Measurements from ENCODE around the gene TENT4B.

TENT4B gene

DNA sequence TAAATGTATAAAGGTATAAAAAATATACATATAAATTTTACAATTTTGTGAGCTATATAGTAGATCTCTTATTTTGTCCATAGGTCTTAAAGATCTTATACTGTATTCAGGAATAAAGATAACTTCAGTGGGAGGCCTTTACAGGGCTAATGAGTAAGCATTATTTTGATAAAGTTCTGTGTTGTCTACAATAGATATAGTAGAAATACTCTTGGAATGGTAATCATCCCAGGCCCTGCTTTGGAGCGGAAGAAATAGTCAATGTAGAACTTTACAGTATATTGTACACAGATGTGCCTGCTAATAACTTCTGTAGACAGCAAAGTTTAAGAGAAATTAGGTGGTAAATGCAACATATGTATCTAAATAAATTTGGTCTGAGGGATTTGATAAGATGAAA is 42.6 kb downstream of the TENT4B start:
- no peak for DNase-seq (ENCODE audit: low spot score)

DNA sequence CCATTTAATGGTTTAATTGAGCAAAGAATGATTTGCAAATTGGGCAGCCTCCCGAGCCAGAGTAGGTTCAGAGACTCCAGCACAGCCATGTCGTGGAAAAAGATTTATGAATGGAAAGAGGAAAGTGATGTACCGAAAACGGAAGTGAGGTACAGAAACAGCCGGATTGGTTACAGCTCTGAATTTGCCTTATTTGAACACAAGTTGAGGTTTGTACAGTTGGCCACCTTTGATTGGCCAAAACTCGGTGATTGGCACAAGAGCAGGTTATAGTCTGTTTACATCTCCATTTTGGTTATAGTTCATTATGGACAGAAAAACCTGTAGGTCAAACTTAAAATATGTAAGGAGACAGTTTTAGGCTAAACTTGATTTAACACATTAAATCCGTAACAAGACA is 44.5 kb downstream of the TENT4B start:
- DNase-seq (ENCODE audit: low spot score) = no peak

DNA sequence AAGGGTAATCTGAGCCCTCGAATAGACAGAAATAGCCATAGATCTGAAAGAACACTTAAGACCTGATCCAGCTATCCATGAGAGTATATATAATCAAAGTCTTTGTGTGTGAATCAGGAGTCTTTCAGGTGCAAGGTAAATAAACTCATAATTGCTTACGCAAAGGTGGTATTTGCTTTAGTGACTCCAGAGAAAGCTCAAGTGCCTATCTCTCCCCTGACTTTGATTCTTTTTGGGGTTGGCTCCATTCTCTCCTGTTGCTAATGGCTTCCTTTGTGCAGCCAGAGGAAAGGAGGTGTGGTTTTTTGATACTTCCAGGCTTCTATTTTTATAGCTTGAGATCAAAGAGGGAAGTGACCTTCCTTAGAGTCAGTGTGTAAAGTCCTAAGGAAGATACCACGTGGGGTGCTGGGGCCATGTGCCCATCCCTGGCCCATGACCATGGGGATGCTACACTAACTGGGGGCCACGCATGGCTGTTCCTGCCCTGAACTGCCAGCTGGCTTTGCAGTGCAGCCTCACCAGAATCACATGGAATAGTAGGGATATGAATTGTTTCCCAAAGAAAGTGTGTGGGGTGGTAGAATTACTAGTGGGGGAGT is 45.8 kb downstream of the TENT4B start:
- DNase-seq (ENCODE audit: low spot score) = no peak

DNA sequence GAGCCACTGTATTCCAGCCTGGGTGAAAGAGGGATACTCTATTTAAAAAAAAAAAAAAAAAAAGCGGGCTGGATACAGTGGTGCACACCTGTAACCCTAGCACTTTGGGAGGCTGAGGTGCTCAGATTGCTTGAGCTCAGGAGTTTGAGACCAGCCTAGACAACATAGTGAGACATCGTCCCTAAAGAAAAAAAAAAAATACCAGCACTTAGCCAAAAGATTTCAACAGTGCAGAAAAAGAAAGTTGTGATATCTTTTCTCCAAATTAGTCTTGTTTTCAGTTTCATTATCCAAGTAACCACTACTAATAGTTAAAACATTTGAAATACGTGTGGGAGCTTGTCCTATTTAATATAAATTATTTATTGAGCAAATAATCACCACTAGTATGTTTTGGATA is 48.7 kb downstream of the TENT4B start:
- no peak for DNase-seq (ENCODE audit: low spot score)

DNA sequence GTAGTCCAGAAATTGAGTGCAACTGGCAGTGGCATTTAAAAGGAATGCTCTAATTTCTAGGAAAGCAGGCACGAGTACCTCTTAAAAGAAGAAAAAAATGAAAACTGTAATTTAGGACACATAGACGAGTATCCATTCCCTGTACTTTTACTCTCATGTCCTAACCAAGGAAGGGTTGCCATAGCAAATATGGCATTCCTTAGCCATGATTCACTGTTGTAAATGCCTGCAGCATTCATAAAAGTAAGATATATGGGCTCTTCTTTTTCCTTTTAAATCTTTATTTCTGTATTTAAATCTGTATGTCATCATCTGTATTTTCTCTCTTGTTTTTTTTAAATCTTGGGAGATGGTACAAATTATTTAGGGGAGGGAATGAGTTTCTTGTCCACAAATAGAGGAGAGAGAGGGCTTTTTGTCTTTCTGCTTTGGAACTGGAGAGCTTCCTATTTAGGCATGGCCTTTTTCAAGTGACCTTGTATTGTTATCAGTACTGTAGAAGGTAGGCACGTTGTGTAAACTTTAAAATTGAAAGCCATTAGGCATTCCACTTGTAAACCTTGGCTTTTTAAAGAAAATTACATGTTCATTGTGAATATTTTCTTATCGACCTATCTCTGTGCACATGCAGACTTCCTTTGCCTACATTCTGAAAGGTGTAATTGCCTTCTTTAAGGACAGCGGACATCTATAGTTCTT is 50.0 kb downstream of the TENT4B start:
- DNase-seq (ENCODE audit: low spot score) = no peak

DNA sequence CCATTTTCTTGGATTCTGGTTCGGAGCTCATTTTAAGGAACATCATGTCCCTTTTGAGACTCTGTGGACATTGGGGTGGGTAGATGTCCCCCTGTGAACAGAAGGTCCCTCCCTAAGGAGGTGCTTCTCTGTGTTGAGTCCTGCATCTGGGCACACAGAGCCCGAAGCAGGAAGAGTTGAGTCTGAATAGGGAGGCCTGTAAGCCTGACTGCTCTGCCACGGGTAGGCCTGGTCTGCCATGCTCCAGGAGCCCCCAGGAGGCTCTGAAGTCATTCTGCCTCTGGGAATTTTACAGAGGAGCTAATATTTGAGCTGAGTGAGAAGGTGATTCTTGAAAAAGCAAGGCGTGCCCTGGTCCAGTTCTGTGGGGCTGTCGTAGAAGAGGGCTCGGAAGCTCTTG is 50.6 kb downstream of the TENT4B start:
- no peak for DNase-seq (ENCODE audit: low spot score)

DNA sequence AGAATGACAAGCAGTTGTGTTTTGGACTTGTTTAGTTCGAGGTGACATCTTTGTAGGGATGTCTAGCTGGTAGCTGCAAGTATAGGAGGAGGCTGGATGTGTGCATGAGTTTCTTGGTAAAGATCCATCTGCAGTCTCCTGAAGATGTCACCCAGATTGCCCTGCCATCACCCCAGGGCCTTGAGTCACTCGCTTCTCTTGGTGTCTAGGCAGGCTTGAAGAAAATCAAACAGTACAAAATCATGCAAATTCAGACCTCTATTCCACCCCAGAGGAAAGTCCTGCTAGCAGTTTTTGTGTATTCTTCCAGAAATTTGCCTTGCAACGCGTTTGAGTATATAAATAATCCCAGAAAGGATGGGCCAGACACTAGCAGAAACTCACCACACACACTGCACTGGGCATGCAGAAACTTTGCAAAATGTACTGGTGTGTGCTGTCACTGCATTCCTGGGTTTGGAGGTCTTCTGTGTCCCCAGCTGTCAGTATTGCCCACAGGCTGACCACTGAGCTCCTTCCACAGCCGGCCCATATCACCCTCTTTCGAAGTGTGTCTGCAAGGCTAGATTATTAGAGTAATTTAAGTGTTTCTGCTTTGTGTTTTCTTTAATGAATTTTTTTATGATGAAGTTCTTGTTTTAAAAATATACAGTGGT is 51.5 kb downstream of the TENT4B start:
- no peak for DNase-seq (ENCODE audit: low spot score)

DNA sequence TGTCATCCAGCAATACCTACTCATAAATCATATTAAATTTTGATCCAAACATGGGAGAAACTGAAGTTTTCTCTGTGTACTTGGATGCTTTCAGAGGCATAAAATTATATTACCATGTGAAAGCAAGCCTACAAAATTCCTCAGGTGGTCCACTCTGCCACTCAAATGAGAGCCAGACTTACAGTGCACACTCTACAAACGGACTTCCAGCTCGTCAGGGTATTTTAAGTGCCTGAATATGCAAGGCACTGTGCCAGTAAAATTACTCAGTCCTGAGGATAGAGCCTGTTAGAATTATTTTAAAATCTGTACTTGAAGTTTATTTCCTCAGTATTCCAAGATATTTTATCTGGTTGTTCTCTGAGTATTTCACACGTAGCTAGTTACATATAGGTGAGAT is 54.5 kb downstream of the TENT4B start:
- no peak for DNase-seq (ENCODE audit: low spot score)

DNA sequence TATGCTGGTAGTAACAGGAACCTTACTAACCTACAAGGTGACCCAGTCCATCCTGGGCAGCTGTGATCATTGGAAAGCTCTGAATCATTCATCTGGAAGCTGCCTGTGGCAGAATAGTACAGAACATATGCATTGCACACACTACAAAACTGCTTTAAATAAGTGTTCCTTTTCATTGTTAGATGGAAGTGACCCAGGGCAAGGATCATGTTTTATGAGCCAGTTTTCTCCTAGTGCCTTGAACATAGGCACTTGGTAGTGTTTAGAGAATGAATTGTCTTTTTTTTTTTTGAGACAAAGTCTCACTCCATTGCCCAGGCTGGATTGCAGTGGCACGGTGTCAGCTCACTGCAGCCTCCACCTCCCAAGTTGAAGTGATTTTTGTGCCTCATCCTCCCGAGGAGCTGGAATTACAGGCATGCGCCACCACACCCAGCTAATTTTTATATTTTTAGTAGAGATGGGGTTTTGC is 55.4 kb downstream of the TENT4B start:
- DNase-seq (ENCODE audit: low spot score) = no peak

DNA sequence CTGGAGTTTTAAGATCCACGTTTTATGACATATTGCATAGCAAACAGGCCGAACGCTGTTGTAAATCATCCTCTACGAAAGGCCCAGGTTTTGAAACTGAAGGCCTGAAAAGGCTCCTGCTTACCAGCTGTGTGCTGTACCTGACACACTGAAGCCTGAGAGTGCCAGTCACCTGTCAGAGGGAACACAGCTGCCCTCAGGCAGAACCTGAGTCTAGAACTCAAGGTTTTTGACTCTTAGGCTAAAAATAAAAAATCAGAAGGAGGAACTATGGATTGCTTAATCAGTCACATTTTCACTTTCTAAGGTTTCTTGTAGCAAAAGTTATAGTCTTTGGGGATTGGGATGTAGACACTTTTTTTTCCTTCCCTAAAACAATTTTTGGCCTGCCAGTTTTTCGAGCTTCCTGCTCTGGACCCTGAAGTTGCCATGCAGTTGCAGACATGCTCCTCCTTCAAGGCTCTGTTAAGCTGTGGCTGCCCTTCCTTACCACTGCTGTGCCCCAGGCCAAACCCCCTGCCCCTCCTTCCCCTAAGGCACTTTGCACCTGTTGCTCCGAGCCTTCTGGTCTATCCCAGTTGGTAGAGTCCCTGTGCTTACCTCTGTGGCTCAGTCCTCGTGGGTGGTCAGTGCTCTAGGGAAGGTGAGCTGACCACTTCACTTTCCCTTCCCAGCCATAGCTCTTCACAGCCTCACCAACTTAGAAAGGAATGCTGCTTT is 56.6 kb downstream of the TENT4B start:
- peak; percentile 53 for DNase-seq (ENCODE audit: low spot score)

DNA sequence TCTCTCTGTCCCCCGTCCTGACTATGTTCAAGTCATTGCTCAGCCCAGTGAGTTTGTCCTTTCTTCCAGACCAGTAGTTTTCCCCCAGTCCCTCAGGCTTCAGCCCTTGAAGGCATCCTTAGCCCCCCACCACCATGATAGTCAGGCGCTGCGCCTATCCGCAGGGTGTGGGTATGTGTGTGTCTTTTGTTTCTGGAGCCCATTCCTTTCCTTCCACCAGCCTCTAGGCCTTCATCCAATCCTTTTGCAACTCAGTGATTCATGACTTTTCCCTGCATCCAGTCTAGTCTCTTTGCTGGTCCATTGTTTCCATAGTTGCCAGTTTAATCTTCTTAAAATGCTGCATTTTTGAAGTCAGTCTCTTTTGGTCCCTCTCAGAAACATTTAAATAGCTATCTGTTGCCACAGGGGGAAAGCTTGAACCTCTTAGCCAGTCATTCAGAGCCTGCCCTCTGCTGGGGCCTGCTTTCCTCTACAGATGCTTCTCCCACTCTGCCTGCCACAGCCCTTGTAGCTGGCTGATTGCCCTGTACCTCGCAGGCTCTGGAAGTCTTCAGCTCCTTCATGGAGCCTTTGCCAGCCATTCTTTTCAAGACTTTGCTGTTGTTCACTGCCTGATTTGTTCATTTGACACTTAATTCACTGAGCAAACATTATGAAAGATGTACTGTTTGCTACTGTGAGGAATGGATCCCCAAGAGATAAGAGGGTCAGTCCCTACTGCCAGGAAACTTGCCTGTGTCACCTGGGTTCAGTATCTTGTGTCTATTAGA is 57.3 kb downstream of the TENT4B start:
- peak; percentile 81 for DNase-seq (ENCODE audit: low spot score)

DNA sequence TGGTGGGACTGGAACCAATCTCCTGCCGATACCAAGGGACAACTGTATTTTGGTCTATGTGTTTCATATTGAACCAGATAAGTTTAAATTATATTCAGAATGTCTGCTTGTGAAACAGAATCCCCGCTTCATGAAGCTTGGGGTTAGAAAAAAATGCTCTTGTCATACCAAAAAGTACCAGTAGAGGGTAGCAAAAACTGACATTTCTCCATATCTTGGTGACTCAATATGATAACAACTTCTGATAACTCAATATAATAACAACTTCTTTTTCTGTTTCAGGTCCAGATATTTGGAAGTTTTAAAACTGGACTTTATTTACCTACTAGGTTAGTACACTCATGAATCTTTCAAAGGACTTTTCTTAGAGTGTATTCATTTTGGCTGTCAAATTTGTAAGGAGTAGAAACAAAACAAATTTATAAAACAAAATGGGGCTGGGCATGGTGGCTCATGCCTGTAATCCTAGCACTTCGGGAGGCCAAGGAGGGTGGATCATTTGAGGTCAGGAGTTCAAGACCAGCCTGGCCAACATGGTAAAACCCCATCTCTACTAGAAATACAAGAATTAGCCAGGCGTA is 60.9 kb downstream of the TENT4B start:
- DNase-seq (ENCODE audit: low spot score) = no peak

DNA sequence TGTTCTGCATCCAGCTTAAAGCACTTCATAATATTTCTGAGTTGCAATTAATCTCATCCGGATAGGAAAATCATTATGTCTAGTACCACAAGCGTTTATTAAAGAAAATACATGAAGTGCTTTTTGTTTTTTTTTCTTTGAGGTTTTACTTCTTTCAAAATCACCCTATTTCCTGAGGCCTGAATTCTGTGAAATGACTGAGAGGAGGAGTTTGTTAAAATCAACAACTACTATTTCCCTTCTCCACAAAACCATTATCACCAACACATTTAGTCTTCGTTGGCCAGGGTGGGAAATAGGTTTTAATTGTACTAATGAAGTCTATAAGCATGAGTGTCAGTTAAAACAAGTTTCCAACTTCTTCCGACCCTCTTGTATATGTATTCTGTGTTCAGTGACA is 62.6 kb downstream of the TENT4B start:
- no peak for DNase-seq (ENCODE audit: low spot score)

DNA sequence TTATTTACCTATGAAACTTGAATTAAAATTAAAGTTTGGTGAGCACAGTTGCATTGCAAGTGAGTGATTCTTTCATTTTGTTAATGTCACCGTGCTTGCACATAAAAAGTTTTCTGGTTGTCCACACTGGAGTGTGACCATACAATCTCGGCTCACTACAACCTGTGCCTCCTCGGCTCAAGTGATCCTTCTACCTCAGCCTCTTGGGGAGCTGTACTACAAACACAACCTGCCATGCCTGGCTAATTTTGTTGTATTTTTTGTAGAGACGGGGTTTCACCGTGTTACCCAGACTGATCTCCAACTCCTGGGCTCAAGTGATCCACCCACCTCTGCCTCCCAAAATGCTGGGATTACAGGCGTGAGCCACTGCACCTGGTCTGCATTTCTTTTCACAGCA is 63.1 kb downstream of the TENT4B start:
- no peak for DNase-seq (ENCODE audit: low spot score)

DNA sequence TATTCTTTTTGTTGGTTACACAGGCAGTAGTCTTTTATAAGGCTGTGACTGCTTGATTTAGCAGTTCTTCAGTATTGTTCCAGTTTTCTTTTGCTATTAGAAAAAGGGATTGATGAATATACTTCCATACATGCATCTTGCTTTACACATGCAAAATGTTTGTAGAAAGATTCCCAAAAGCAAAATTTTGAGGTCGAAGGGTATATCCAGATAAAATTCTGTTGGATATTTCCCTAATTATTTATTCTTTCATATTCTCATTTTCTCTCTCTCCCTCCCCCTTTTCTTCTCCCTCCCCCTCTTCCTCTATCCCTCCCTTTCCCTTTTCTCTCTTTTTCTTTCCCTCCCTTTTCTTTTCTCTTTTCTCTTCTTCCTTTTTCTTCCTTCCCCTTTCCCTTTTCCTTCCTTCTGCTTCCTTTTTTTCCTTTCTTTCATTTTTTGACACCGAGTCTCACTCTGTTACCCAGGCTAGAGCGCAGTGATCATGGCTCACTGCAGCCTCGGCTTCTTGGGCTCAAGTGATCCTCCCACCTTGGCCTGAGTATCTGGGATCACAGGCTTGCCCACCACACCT is 66.4 kb downstream of the TENT4B start:
- no peak for DNase-seq (ENCODE audit: low spot score)

DNA sequence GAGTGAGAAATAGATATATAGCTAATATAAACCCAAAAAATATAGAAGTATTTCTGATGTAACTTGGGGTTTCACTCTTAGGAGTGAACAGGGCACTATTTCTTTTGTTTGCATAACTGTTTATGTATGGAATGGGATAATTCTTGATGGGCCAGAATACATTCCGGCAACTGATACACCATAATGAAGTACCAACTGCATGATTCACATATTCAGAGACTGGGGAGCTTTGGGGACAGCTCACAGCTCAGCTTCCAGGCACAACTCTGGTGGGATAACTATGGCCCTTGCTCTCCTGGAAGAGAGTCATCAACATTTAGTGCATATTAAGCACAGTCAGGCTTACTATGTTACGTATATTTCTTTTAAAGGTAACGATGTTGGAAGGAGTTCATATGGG is 71.2 kb downstream of the TENT4B start:
- DNase-seq (ENCODE audit: low spot score) = no peak

DNA sequence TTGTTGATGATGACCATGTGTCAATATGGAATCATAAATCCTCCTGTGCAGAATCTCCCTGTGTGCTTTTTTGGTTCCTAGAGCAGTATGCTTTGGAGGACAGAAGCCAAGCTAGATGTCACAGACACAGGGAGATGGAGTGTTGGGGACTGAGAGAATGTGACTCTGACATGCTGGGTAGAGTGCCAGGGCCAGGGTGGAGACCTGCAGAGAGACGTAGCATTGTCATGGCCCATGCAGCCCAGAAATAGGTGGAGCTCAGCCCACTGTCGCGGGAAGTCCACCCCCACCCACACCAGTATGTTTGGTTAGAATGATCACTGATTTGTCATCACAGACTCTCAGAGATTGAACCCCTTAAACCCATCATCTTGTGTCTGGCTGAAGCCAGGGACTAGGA is 74.0 kb downstream of the TENT4B start:
- DNase-seq (ENCODE audit: low spot score) = no peak

DNA sequence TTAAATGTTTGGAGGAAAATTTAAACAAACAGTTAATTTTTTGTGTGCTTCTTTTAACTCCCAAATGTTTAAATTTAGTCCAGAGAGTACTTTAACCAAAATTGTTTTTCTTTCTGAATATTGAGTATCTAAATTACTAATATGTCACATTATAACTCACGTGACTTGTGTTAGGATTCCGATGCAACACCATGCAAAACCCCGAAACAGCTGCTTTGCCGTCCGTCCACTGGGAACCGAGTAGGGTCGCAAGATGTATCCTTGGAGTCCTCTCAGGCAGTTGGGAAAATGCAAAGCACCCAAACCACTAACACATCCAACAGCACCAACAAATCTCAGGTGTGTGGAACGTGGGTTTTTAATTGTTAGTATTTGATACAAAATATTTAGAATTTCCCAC is 74.6 kb downstream of the TENT4B start:
- no peak for DNase-seq (ENCODE audit: low spot score)

DNA sequence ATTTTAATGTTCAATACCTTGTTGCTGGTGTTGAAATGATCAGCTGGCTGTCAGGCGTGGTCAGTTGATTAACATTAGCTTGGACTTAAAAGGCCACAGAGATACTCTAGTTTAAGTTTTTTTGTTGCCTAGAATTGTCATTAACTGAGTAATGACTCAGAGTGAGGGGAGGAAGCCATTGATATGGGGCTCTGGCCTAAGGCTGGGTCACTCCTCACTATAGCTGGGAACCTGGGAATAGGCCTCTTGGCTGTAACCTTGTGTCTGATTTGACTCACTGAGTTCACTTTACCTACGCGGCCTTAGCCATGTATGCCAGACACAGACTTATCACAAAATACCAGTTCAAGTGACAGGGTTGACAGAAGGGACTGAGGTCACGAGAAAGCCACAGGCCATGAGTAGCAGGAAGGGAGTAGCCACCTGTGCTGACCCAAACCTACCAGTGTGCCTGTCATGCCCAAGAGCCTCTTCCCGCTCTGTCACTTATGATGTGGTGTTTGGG is 75.3 kb downstream of the TENT4B start:
- DNase-seq (ENCODE audit: low spot score) = no peak

DNA sequence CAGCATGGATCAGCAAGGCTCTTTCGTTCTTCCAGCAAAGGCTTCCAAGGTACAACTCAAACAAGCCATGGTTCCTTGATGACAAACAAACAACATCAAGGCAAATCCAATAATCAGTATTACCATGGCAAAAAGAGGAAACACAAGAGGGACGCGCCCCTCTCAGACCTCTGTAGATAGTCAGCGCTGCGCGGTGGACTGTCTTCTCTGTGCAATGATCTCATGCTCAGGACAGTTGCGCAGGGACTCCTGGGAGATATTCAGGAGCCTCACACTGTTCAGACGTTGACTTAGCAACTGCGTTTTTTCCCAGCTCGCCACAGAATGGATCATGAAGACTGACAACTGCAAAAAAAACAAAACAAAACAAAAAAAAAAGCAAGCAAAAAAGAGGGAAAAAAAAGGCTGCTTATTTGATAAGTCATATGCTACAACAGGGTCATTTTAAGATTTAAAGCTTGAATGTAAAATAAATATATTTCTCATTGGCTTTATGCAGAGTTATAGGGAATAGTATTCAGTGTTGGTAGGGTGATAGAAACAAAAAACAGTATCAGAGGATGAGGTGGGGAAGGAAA is 76.1 kb downstream of the TENT4B start:
- DNase-seq (ENCODE audit: low spot score) = no peak
